Neural cell (in vitro differentiated cells): Measurements from ENCODE around the gene APBB2. TPM values are rescaled to one million over a fixed set of nuclear protein-coding genes. Genes with fewer than 3 reads are reported as not detected.
A peak's percentile ranks its signal among the peaks of the same experiment; 100 is the strongest.

Source experiments
- H2AFZ ChIP-seq: fragments of 200-600, 300-800 bp; sonication (generic), shearing (Covaris generic); 2 replicates; pipeline ENCODE4 v1.6.0; 2014; ENCODE audit warnings: low read depth, mild to moderate bottlenecking, antibody characterized with exemption, low read length, moderate library complexity
- H3F3A ChIP-seq: fragments of 200-600 bp; shearing (Covaris generic); 2 replicates; pipeline ENCODE4 v1.6.1; 2016; ENCODE audit warnings: mild to moderate bottlenecking, moderate library complexity, mixed read lengths, antibody characterized with exemption, low read length; ENCODE audit not compliant: insufficient read depth, poor library complexity, severe bottlenecking
- H3K27ac ChIP-seq: fragments of 200-600, 300-800 bp; sonication (generic), shearing (Covaris generic); 2 replicates; pipeline ENCODE4 v1.5.1; 2014; ENCODE audit warnings: mild to moderate bottlenecking, low read length, moderate library complexity
- H3K27me3 ChIP-seq: fragments of 300-800, 200-600 bp; sonication (generic), shearing (Covaris generic); 2 replicates; pipeline ENCODE4 v1.6.0; 2014; ENCODE audit warnings: mild to moderate bottlenecking, low read depth, low read length, moderate library complexity; ENCODE audit not compliant: insufficient read depth
- H3K36me3 ChIP-seq: fragments of 300-800, 200-600 bp; sonication (generic), shearing (Covaris generic); 2 replicates; pipeline ENCODE4 v1.5.1; 2014; ENCODE audit warnings: mild to moderate bottlenecking, antibody characterized with exemption, low read length, moderate library complexity; ENCODE audit not compliant: insufficient read depth
- H3K4me2 ChIP-seq: fragments of 300-800, 200-600 bp; sonication (generic), shearing (Covaris generic); 2 replicates; pipeline ENCODE4 v1.6.0; 2014; ENCODE audit warnings: mild to moderate bottlenecking, low read length
- H3K4me3 ChIP-seq: fragments of 300-800, 200-600 bp; sonication (generic), shearing (Covaris generic); 2 replicates; pipeline ENCODE4 v1.5.1; 2014; ENCODE audit warnings: mild to moderate bottlenecking, low read length, moderate library complexity
- H3K79me2 ChIP-seq: fragments of 200-600 bp; shearing (Covaris generic); replicated peaks from 2 replicates; pipeline ENCODE4 v1.6.0; 2014; ENCODE audit warnings: mild to moderate bottlenecking, low read length, moderate library complexity; ENCODE audit not compliant: insufficient read depth
- H3K9ac ChIP-seq: fragments of 300-800, 200-600 bp; sonication (generic), shearing (Covaris generic); 2 replicates; pipeline ENCODE4 v1.6.1; 2016; ENCODE audit warnings: mild to moderate bottlenecking, low read length, mixed read lengths
- H3K9me2 ChIP-seq: fragments of 200-600 bp; shearing (Covaris generic); 2 replicates; pipeline ENCODE4 v1.6.1; 2016; ENCODE audit warnings: mild to moderate bottlenecking, low read length, mixed read lengths; ENCODE audit not compliant: insufficient read depth
- H3K9me3 ChIP-seq: fragments of 200-600, 300-800 bp; sonication (generic), shearing (Covaris generic); 2 replicates; pipeline ENCODE4 v1.6.1; 2016; ENCODE audit warnings: mild to moderate bottlenecking, mixed run types, low read length, moderate library complexity, mixed read lengths
- H4K20me1 ChIP-seq: fragments of 200-600 bp; shearing (Covaris generic); 2 replicates; pipeline ENCODE4 v1.6.1; 2016; ENCODE audit warnings: mild to moderate bottlenecking, mixed run types; ENCODE audit not compliant: insufficient read depth
- CTCF ChIP-seq: fragments of 450-650 bp; IDR thresholded peaks from 2 replicates; pipeline ENCODE4 v1.5.1; 2014; ENCODE audit warnings: antibody characterized with exemption, mild to moderate bottlenecking, moderate library complexity; ENCODE audit not compliant: poor library complexity, severe bottlenecking
- EP300 ChIP-seq: fragments of 450-650 bp; conservative IDR thresholded peaks from 2 replicates; pipeline ENCODE4 v1.6.1; 2014; ENCODE audit warnings: antibody characterized with exemption, mild to moderate bottlenecking, moderate library complexity; ENCODE audit not compliant: poor library complexity, severe bottlenecking
- EZH2 ChIP-seq: fragments of 200-600, 300-800 bp; shearing (Covaris generic), sonication (generic); IDR thresholded peaks from 2 replicates; pipeline ENCODE4 v1.6.1; 2014; ENCODE audit warnings: antibody characterized with exemption, low read length, borderline replicate concordance, mild to moderate bottlenecking; ENCODE audit not compliant: insufficient read depth, poor library complexity, severe bottlenecking
- MXI1 ChIP-seq: fragments of 450-650 bp; conservative IDR thresholded peaks from 2 replicates; pipeline ENCODE4 v1.6.1; 2014; ENCODE audit warnings: antibody characterized with exemption, mild to moderate bottlenecking; ENCODE audit not compliant: poor library complexity, severe bottlenecking
- POLR2AphosphoS5 ChIP-seq: IDR thresholded peaks from 2 replicates; pipeline ENCODE4 v1.6.1; 2012
- RAD21 ChIP-seq: fragments of 450-650 bp; conservative IDR thresholded peaks from 2 replicates; pipeline ENCODE4 v1.6.1; 2014; ENCODE audit warnings: antibody characterized with exemption, mild to moderate bottlenecking, moderate library complexity
- SMC3 ChIP-seq: fragments of 450-650 bp; conservative IDR thresholded peaks from 2 replicates; pipeline ENCODE4 v1.6.1; 2014; ENCODE audit warnings: antibody characterized with exemption, mild to moderate bottlenecking, moderate library complexity; ENCODE audit not compliant: poor library complexity
- TAF1 ChIP-seq: IDR thresholded peaks from 2 replicates; pipeline ENCODE4 v1.6.1; 2012; ENCODE audit warnings: low read depth
- polyA plus RNA-seq: library from polyadenylated mRNA; depleted of rRNA; stranded (reverse); fragments of >200 nt; gene quantifications from 2 replicates; pipeline ENCODE4 v1.2.3, GENCODE V29; 2014
- TF ChIP-seq, protein P1 (sequence below): IDR thresholded peaks from 2 replicates; pipeline ENCODE4 v1.6.1; 2012; ENCODE audit warnings: borderline replicate concordance

Gene APBB2
- polyA plus RNA-seq, 1 donor from 2014 or later = 41.9 TPM

DNA sequence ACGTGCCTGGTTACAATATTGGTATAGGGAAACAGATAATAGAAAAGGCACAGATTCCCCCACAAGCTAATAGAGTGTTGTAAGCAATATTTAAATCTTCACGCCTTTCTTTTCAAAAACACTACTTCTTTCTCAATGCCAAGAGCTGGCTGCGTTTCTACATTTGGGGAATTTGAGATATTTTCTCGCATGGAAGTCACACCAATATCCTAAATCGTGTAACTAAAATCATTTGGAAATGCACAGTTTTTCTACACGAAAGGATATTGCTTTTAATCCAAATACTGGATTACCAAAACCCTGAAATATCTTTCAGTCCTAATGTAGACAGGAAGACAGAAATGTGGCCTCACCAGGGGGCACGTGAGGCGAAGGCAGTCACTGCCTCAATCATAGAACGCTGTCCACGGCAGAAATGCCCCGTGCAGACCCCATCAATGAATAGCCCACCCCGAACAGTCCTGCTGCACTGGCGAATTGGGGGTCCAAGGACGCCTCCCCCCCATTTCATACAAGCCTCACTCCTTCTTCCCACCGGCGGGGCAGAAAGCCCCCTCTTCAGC is 358.0 kb downstream of the APBB2 start:
- Histone ChIP-seq H3F3A (no peaks in the 10 kb centered on the region), H4K20me1 (no peaks in the 10 kb centered on the region), H3K4me2 (peak overlapping the region; percentile 75), H3K27me3 (no peaks in the 10 kb centered on the region), H3K4me3 (peak overlapping the region; percentile 95), H3K27ac (no peak overlapping the region), H3K9me3 (no peaks in the 10 kb centered on the region), H3K79me2 (peaks cover 40% of the 10 kb centered on the region), H3K9ac (peak overlapping the region; percentile 72), H2AFZ (peak overlapping the region; percentile 80), H3K9me2 (no peaks in the 10 kb centered on the region), H3K36me3 (no peaks in the 10 kb centered on the region)
- TF ChIP-seq SMC3 (no peak), CTCF (no peak), TAF1 (no peak), EP300 (no peak), MXI1 (no peak), EZH2 (no peak), RAD21 (no peak), POLR2AphosphoS5 (no peak)
- TF ChIP-seq, protein P1, sequence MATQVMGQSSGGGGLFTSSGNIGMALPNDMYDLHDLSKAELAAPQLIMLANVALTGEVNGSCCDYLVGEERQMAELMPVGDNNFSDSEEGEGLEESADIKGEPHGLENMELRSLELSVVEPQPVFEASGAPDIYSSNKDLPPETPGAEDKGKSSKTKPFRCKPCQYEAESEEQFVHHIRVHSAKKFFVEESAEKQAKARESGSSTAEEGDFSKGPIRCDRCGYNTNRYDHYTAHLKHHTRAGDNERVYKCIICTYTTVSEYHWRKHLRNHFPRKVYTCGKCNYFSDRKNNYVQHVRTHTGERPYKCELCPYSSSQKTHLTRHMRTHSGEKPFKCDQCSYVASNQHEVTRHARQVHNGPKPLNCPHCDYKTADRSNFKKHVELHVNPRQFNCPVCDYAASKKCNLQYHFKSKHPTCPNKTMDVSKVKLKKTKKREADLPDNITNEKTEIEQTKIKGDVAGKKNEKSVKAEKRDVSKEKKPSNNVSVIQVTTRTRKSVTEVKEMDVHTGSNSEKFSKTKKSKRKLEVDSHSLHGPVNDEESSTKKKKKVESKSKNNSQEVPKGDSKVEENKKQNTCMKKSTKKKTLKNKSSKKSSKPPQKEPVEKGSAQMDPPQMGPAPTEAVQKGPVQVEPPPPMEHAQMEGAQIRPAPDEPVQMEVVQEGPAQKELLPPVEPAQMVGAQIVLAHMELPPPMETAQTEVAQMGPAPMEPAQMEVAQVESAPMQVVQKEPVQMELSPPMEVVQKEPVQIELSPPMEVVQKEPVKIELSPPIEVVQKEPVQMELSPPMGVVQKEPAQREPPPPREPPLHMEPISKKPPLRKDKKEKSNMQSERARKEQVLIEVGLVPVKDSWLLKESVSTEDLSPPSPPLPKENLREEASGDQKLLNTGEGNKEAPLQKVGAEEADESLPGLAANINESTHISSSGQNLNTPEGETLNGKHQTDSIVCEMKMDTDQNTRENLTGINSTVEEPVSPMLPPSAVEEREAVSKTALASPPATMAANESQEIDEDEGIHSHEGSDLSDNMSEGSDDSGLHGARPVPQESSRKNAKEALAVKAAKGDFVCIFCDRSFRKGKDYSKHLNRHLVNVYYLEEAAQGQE = no peak

DNA sequence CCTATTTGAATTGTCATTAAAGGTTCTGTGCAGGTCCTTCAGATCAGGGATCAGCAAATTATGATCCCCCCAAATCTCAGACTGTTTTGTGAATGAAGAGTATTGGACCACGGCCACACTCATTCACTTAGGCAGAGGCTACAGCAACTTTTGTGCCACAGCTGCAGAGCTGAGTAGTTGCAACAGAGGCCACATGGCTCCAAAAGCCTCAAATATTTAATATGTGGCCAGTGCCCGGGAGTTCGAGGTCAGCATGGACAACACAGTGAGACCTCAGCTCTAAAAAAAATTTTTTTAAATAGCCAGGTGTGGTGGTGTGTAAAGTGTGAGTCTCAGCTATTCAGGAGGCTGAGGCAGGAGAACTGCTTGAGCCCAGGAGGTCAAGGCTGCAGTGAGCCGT is 363.8 kb downstream of the APBB2 start:
- no peak overlapping the region for H3K4me2 ChIP-seq
- no peak overlapping the region for H3K9ac ChIP-seq
- H3K27me3 ChIP-seq = no peaks in the 10 kb centered on the region
- H3K27ac ChIP-seq = no peak overlapping the region
- H3F3A ChIP-seq = no peaks in the 10 kb centered on the region
- H3K9me2 ChIP-seq = no peaks in the 10 kb centered on the region
- no peaks in the 10 kb centered on the region for H3K9me3 ChIP-seq
- H3K36me3 ChIP-seq = no peaks in the 10 kb centered on the region
- peaks cover 64% of the 10 kb centered on the region for H3K79me2 ChIP-seq
- no peaks in the 10 kb centered on the region for H4K20me1 ChIP-seq
- H2AFZ ChIP-seq = no peak overlapping the region
- TF ChIP-seq MXI1 (no peak), POLR2AphosphoS5 (no peak), SMC3 (no peak), EZH2 (no peak), RAD21 (no peak), EP300 (no peak), CTCF (no peak), TAF1 (no peak)
- TF ChIP-seq, protein P1 = no peak
- H3K4me3 ChIP-seq = no peak overlapping the region
